ENCODE data around the gene ULK4.
"Not testable (repeated sequence)": the region's sequence is repeated elsewhere in the genome, so short reads cannot be mapped to it uniquely, and the experiment has no call there.

- TF ChIP-seq CTCF (conservative IDR thresholded peaks at IDR 0.05; ENCODE audit: low read length); EZH2phosphoT487 (IDR thresholded peaks at IDR 0.05; ENCODE audit: borderline replicate concordance): not testable (repeated sequence)
Observed at GRCh38 chr3:41446316-41446715, 515.6 kb downstream of the ULK4 start.
